ENCODE data around the gene PEA15. TPM values are rescaled to one million over a fixed set of nuclear protein-coding genes. Genes with fewer than 3 reads are reported as not detected.

Gene PEA15
- total and polyA plus RNA-seq, 2 donors (not counting 3 experiments of a cell fraction or from before 2014, with no cell fraction given), result 250 to 304 TPM

DNA sequence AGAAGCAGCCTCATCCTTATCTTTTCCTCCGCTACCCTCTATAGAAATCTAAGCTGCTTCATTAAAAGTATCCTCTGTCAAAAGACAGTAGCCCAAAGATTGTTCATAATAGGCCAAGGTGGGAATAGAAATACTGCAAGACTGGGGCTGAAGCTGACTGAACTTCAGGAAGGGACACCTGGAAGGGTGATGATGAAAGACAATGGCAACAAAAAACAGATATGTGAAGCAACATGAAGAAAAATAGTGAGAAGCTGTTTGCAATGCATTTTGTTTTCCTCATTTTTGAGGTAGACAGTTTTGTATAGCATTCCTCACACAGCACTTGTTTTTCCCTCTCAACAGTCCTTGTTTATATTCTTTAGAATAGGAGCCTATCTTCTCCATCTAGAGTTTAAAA lies 40.2 kb downstream of the PEA15 start:
- no peak overlapping the region for H3K4me3 ChIP-seq (replicated peaks in 1 of 3; ENCODE audit: insufficient read depth in 1 of 3, low read depth in 1 of 3, low read length in 3 of 3)
- H3K27me3 ChIP-seq (ENCODE audit: control insufficient read depth in 2 of 2, insufficient read depth in 2 of 2, low read length in 2 of 2), result no peaks in the 10 kb centered on the region
- no peak overlapping the region for H2AFZ ChIP-seq (ENCODE audit: low read depth, low read length)
- FAIRE-seq, result no peak
- H3K4me2 ChIP-seq (ENCODE audit: insufficient read depth, low read length), result no peak overlapping the region
- DNase-seq (ENCODE audit: low read depth, low spot score), result no peak
- intact Hi-C loops (cut with micrococcal nuclease), result no loop called here
- CTCF ChIA-PET, result interaction anchor here (0.8 to 7.5 kb wide), 6 partner anchors 16 to 160 kb away, joined by 3 to 61 read pairs (median 6); no protein-coding TSS in a partner anchor
- dilution Hi-C loops (cut with MboI; ENCODE audit: extremely low pct_ligation_motif_present, low sequenced_read_pairs), result no loop called here
- no peak for TF ChIP-seq MAX (IDR thresholded peaks at IDR 0.05; ENCODE audit: insufficient read depth, insufficient read length)
- no peak for TF ChIP-seq EZH2 (IDR thresholded peaks at IDR 0.05; ENCODE audit: borderline replicate concordance, low read depth, low read length, severe bottlenecking)
- TF ChIP-seq POLR2A (IDR thresholded peaks at IDR 0.05; ENCODE audit: low read depth, low read length), result no peak
- TF ChIP-seq FOS (IDR thresholded peaks at IDR 0.05; ENCODE audit: borderline replicate concordance, insufficient read depth, low read length), result no peak
- TF ChIP-seq JUN (IDR thresholded peaks at IDR 0.05; ENCODE audit: borderline replicate concordance, insufficient read depth, insufficient read length, low read depth), result no peak
- TF ChIP-seq POLR2AphosphoS5 (IDR thresholded peaks at IDR 0.05; ENCODE audit: insufficient read depth, low read depth, low read length), result no peak
- TF ChIP-seq MYC (IDR thresholded peaks at IDR 0.05; ENCODE audit: low read depth, low read length), result no peak
- TF ChIP-seq, protein P1, sequence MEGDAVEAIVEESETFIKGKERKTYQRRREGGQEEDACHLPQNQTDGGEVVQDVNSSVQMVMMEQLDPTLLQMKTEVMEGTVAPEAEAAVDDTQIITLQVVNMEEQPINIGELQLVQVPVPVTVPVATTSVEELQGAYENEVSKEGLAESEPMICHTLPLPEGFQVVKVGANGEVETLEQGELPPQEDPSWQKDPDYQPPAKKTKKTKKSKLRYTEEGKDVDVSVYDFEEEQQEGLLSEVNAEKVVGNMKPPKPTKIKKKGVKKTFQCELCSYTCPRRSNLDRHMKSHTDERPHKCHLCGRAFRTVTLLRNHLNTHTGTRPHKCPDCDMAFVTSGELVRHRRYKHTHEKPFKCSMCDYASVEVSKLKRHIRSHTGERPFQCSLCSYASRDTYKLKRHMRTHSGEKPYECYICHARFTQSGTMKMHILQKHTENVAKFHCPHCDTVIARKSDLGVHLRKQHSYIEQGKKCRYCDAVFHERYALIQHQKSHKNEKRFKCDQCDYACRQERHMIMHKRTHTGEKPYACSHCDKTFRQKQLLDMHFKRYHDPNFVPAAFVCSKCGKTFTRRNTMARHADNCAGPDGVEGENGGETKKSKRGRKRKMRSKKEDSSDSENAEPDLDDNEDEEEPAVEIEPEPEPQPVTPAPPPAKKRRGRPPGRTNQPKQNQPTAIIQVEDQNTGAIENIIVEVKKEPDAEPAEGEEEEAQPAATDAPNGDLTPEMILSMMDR (IDR thresholded peaks at IDR 0.05; ENCODE audit: extremely low read depth in 1 of 2, insufficient read depth in 1 of 2, low read depth in 1 of 2, low read length in 2 of 2), result no peak
- TF ChIP-seq GATA2 (IDR thresholded peaks at IDR 0.05; ENCODE audit: insufficient read depth, insufficient read length, low read depth, low read length), result no peak
- POLR2A ChIA-PET, result no interaction called here
- H3K9me1 ChIP-seq (replicated peaks; ENCODE audit: control insufficient read depth, extremely low read depth, insufficient read depth, low read length), result no peaks in the 10 kb centered on the region
- peaks cover 5% of the 10 kb centered on the region for H3K4me1 ChIP-seq (ENCODE audit: control insufficient read depth, extremely low read depth, insufficient read depth, low read length)
- peaks cover 36% of the 10 kb centered on the region for H3K79me2 ChIP-seq (ENCODE audit: control insufficient read depth, insufficient read depth, low read length)
- H3K9me3 ChIP-seq (replicated peaks; ENCODE audit: control insufficient read depth, insufficient read depth, low read length), result no peaks in the 10 kb centered on the region
- H3K27ac ChIP-seq (ENCODE audit: insufficient read depth, low read depth, low read length), result no peak overlapping the region
- no peaks in the 10 kb centered on the region for H4K20me1 ChIP-seq (replicated peaks; ENCODE audit: control insufficient read depth, extremely low read depth, insufficient read depth, low read length)
- H3K9ac ChIP-seq (replicated peaks; ENCODE audit: extremely low read depth, insufficient read depth, low read length), result no peak overlapping the region
- H3K36me3 ChIP-seq (ENCODE audit: control insufficient read depth in 2 of 2, extremely low read depth in 1 of 2, insufficient read depth in 2 of 2, low read length in 2 of 2), result no peaks in the 10 kb centered on the region
- no TSS peak for BruUV-seq (replicated peaks)

All from endothelial cell of umbilical vein (primary cell).